K562 (cell line): Measurements from ENCODE around the gene PDRG1. TPM values are rescaled to one million over a fixed set of nuclear protein-coding genes. Genes with fewer than 3 reads are reported as not detected.

Experiments
- ATAC-seq: fragments of 200-7000 bp; cut with Tn5 transposase; 3 replicates; pipeline ENCODE4 v1.9.1; 2020; ENCODE audit warnings: moderate library complexity
- BruUV-seq: library from RNA; stranded (reverse); fragments of 400-500 nt; replicated peaks from 2 replicates; lab custom pipeline; 2021; lab: Mats Ljungman, UMichigan
- CTCF ChIA-PET: fragments of 300-600 bp; formaldehyde crosslinking; extraction: SDS; loops from one replicate; lab custom pipeline; 2021; ENCODE audit warnings: low intra/inter-chr PET ratio; lab: Yijun Ruan, JAX
- POLR2A ChIA-PET: fragments of 300-600, 350-650 bp; sonication (Branson Sonifier 250); formaldehyde crosslinking; extraction: SDS; loops from one replicate; lab custom pipeline; 2021; ENCODE audit warnings: antibody characterized with exemption, inconsistent platforms; lab: Yijun Ruan, JAX
- DNase-seq, 4 experiments: peaks; one replicate each; pipeline versions ENCODE4 v3.0.0 to v3.0.0-alpha.2; 2011 to 2018; ENCODE audit warnings: low spot score in 3 of 4, mixed read lengths in 3 of 4; ENCODE audit errors: extremely low read depth in 1 of 4
- FAIRE-seq: peaks from 2 replicates; lab custom pipeline; 2011; peaks lifted over from hg19 to GRCh38; lab: Jason Lieb, UNC
- H2AFZ ChIP-seq: 2 replicates; pipeline ENCODE4 v1.6.0; 2011; ENCODE audit warnings: low read depth, low read length, control low read depth, inconsistent platforms
- H3K27ac ChIP-seq: fragments of 200-600 bp; 3 replicates; pipeline ENCODE4 v1.8.0; 2011; ENCODE audit warnings: low read depth, mild to moderate bottlenecking, control low read depth, inconsistent platforms, low read length, moderate library complexity, mixed read lengths; ENCODE audit errors: extremely low read depth
- H3K27me3 ChIP-seq, 2 experiments: fragments of 300-600 bp in 1 of 2; 2 replicates in 1 of 2; 3 replicates in 1 of 2; pipeline versions ENCODE4 v1.6.0 to v1.8.0; 2011; ENCODE audit warnings: inconsistent platforms in 2 of 2, low read length in 2 of 2, mild to moderate bottlenecking in 1 of 2, mixed read lengths in 1 of 2, moderate library complexity in 1 of 2; ENCODE audit not compliant: control insufficient read depth in 2 of 2, insufficient read depth in 2 of 2
- H3K36me3 ChIP-seq: fragments of 300-600 bp; 3 replicates; pipeline ENCODE4 v1.8.0; 2011; ENCODE audit warnings: mild to moderate bottlenecking, low read length, inconsistent platforms; ENCODE audit not compliant: control insufficient read depth, insufficient read depth
- H3K4me1 ChIP-seq, 2 experiments: fragments of 200-600 bp in 1 of 2; replicated peaks in 1 of 2; 2 replicates in 1 of 2; 3 replicates in 1 of 2; pipeline versions ENCODE4 v1.5.1 to v1.8.0; 2011; ENCODE audit warnings: inconsistent platforms in 2 of 2, low read length in 2 of 2, mild to moderate bottlenecking in 1 of 2, mixed read lengths in 1 of 2, moderate library complexity in 1 of 2; ENCODE audit not compliant: control insufficient read depth in 2 of 2, insufficient read depth in 2 of 2
- H3K4me2 ChIP-seq: 2 replicates; pipeline ENCODE4 v1.6.1; 2011; ENCODE audit warnings: low read length, control low read depth, inconsistent platforms, mixed read lengths; ENCODE audit not compliant: insufficient read depth
- H3K4me3 ChIP-seq: fragments of 200-600 bp; sonication (generic), shearing (Covaris generic); 2 replicates; pipeline ENCODE4 v1.5.1; 2016; ENCODE audit warnings: control low read depth, inconsistent platforms
- H3K79me2 ChIP-seq: fragments of 200-600 bp; 3 replicates; pipeline ENCODE4 v1.8.0; 2011; ENCODE audit warnings: low read length, inconsistent platforms; ENCODE audit not compliant: control insufficient read depth, insufficient read depth
- H3K9ac ChIP-seq, 2 experiments: 2 replicates each; pipeline versions ENCODE4 v1.6.0 to v1.6.1; 2011; ENCODE audit warnings: low read depth in 2 of 2, low read length in 2 of 2, control low read depth in 1 of 2, inconsistent platforms in 1 of 2, mild to moderate bottlenecking in 1 of 2, mixed read lengths in 1 of 2; ENCODE audit not compliant: insufficient read depth in 1 of 2
- H3K9me1 ChIP-seq: one replicate; pipeline ENCODE4 v1.6.0; 2011; ENCODE audit warnings: inconsistent platforms, mild to moderate bottlenecking, low read length, moderate library complexity; ENCODE audit not compliant: control insufficient read depth, insufficient read depth
- H3K9me3 ChIP-seq: replicated peaks from 2 replicates; pipeline ENCODE4 v1.5.1; 2011; ENCODE audit warnings: low read depth, low read length, inconsistent platforms; ENCODE audit not compliant: control insufficient read depth, insufficient read depth
- H4K20me1 ChIP-seq: replicated peaks from 2 replicates; pipeline ENCODE4 v1.6.1; 2011; ENCODE audit warnings: low read length, inconsistent platforms, mixed read lengths; ENCODE audit not compliant: control insufficient read depth, insufficient read depth
- ARHGAP35 ChIP-seq: fragments of 450-650 bp; IDR thresholded peaks from 2 replicates; pipeline ENCODE4 v1.6.1; 2018; ENCODE audit not compliant: partially characterized antibody
- CCAR2 ChIP-seq: fragments of 200-400 bp; formaldehyde crosslinking; IDR thresholded peaks from 2 replicates; pipeline ENCODE4 v1.6.1; 2017; ENCODE audit warnings: mild to moderate bottlenecking, low read depth, low read length
- CUX1 ChIP-seq: fragments of 200-800 bp; sonication (Bioruptor generic); IDR thresholded peaks from 2 replicates; pipeline ENCODE4 v1.6.1; 2016; ENCODE audit warnings: missing genetic modification characterization, missing compliant biosample characterization
- CXXC5 ChIP-seq: fragments of 250-450 bp; sonication (Bioruptor Pico); IDR thresholded peaks from 2 replicates; pipeline ENCODE4 v1.8.0; 2022; ENCODE audit warnings: inconsistent platforms, mild to moderate bottlenecking, moderate library complexity
- KDM4B ChIP-seq, 2 experiments: fragments of 450-650 bp in 1 of 2; sonication (generic) in 1 of 2; IDR thresholded peaks; 2 replicates each; pipeline ENCODE4 v1.6.1; 2016 to 2017; ENCODE audit warnings: borderline replicate concordance in 2 of 2, antibody characterized with exemption in 1 of 2, low read depth in 1 of 2, mild to moderate bottlenecking in 1 of 2
- PYGO2 ChIP-seq: fragments of 450-650 bp; IDR thresholded peaks from 2 replicates; pipeline ENCODE4 v1.6.1; 2016; ENCODE audit warnings: mild to moderate bottlenecking, missing genetic modification characterization, moderate library complexity, missing compliant biosample characterization
- RBM34 ChIP-seq: fragments of 200-400 bp; formaldehyde crosslinking; IDR thresholded peaks from 2 replicates; pipeline ENCODE4 v1.6.1; 2018; ENCODE audit warnings: low read length, borderline replicate concordance; ENCODE audit not compliant: insufficient read depth
- SRSF1 ChIP-seq: fragments of 200-400 bp; formaldehyde crosslinking; IDR thresholded peaks from 2 replicates; pipeline ENCODE4 v1.6.1; 2017; ENCODE audit warnings: mild to moderate bottlenecking, low read depth, low read length, moderate library complexity
- STAT5A ChIP-seq: IDR thresholded peaks from 2 replicates; pipeline ENCODE4 v1.6.1; 2012; ENCODE audit warnings: low read length, inconsistent platforms, borderline replicate concordance
- ZBED1 ChIP-seq: IDR thresholded peaks from 2 replicates; pipeline ENCODE4 v1.6.1; 2014
- ZNF134 ChIP-seq: fragments of 250-450 bp; sonication (Bioruptor Pico); conservative IDR thresholded peaks from 2 replicates; pipeline ENCODE4 v1.4.0; 2020
- ZNF75A ChIP-seq: fragments of 450-650 bp; formaldehyde crosslinking; IDR thresholded peaks from 2 replicates; pipeline ENCODE4 v1.4.0; 2020; ENCODE audit warnings: mild to moderate bottlenecking
- WGBS: fragments of 100-300 bp; shearing (Covaris generic); methylation state at CpG from one replicate; pipeline ENCODE4 v1.1.6; 2016; ENCODE audit warnings: low coverage, mixed read lengths; ENCODE audit not compliant: insufficient coverage; ENCODE audit errors: missing lambda C conversion rate; 5-methylcytosine and 5-hydroxymethylcytosine counted together
- in situ Hi-C: fragments of 300-500 bp; cut with MboI; formaldehyde crosslinking; loops from 4 replicates; pipeline ENCODE4 v1.15.0; 2018; ENCODE audit warnings: inconsistent platforms, mixed read lengths
- intact Hi-C: fragments of 100-400 bp; cut with micrococcal nuclease; formaldehyde crosslinking; loops from 2 replicates; pipeline ENCODE4 v1.14.2; 2022
- polyA plus RNA-seq, 8 experiments: library from polyadenylated mRNA; depleted of rRNA in 4 of 8; stranded (reverse) in 5 of 8; unstranded in 3 of 8; fragments of >200 nt; fragmentation: Nextera tagmentation in 2 of 8; fragmentation: Illumina TruSeq in 1 of 8; extraction: Ambion mirVana in 2 of 8; extraction: Trizol in 1 of 8; gene quantifications; 2 replicates each; pipeline versions ENCODE4 v1.2.1 to v1.2.3, GENCODE V29; 2011 to 2014; ENCODE audit warnings: inconsistent platforms in 1 of 8, missing spikeins in 1 of 8
- total RNA-seq, 7 experiments: library from RNA; depleted of rRNA in 6 of 7; stranded (reverse); fragments of >200 nt in 6 of 7; fragmentation: Illumina TruSeq in 2 of 7; extraction: Trizol in 2 of 7; gene quantifications; 2 replicates each; pipeline versions ENCODE4 v1.2.1 to v1.2.3, GENCODE V29; 2011 to 2021; ENCODE audit warnings: low replicate concordance in 1 of 7

Gene PDRG1
- total and polyA plus RNA-seq, 9 of the 15 experiments (the other 6 are each of a cell fraction or from before 2014, with no cell fraction given), result 12.6 to 58.6 (median 26.1) TPM

GRCh38 chr20:31990641-31991338 is 38.9 kb upstream of the PDRG1 start:
- in situ Hi-C loops (no loop called here), intact Hi-C loops (no loop called here)
- no peak for ATAC-seq
- Histone ChIP-seq H3K9me3 (no peaks in the 10 kb centered on the region), H3K27me3 (peaks cover 13 to 46% of the 10 kb centered on the region in 2 experiments), H3K27ac (no peak overlapping the region), H3K79me2 (no peaks in the 10 kb centered on the region), H3K4me2 (no peak overlapping the region), H2AFZ (no peak overlapping the region), H3K9ac (no peak overlapping the region), H3K4me1 (peaks cover 0 to 5% of the 10 kb centered on the region in 2 experiments; a peak in 2 of 5 replicates), H3K9me1 (no peaks in the 10 kb centered on the region), H3K36me3 (no peaks in the 10 kb centered on the region), H3K4me3 (no peak overlapping the region), H4K20me1 (no peaks in the 10 kb centered on the region; the same call in none of the 2 replicates)
- TF ChIP-seq ZBED1 (no peak), STAT5A (no peak), CCAR2 (no peak), RBM34 (no peak), ARHGAP35 (no peak), ZNF75A (CRISPR knock-in tag) (no peak), SRSF1 (no peak), CUX1 (CRISPR knock-in tag) (no peak), KDM4B (IDR thresholded peaks at IDR 0.05; ENCODE audit: borderline replicate concordance in 2 of 2, low read depth in 1 of 2) (no peak), PYGO2 (tag) (no peak), ZNF134 (CRISPR knock-in tag) (no peak), CXXC5 (CRISPR knock-in tag) (no peak)
- WGBS, result 0% methylated on average over 5 of the region's 6 CpGs
- FAIRE-seq, result no peak
- ChIA-PET CTCF (no interaction called here), POLR2A (interaction anchor here (1.5 kb wide), 1 partner anchor 11 kb away, joined by 4 read pairs; no protein-coding TSS in a partner anchor)
- BruUV-seq, result no TSS peak
- DNase-seq, result no peak
